ENCODE data around the gene H19. TPM values are rescaled to one million over a fixed set of nuclear protein-coding genes. Genes with fewer than 3 reads are reported as not detected.

H19 gene
- total and polyA plus RNA-seq, 2 donors (not counting 1 experiment from before 2014, with no cell fraction given) = 1.8 to 8.9 TPM

DNA sequence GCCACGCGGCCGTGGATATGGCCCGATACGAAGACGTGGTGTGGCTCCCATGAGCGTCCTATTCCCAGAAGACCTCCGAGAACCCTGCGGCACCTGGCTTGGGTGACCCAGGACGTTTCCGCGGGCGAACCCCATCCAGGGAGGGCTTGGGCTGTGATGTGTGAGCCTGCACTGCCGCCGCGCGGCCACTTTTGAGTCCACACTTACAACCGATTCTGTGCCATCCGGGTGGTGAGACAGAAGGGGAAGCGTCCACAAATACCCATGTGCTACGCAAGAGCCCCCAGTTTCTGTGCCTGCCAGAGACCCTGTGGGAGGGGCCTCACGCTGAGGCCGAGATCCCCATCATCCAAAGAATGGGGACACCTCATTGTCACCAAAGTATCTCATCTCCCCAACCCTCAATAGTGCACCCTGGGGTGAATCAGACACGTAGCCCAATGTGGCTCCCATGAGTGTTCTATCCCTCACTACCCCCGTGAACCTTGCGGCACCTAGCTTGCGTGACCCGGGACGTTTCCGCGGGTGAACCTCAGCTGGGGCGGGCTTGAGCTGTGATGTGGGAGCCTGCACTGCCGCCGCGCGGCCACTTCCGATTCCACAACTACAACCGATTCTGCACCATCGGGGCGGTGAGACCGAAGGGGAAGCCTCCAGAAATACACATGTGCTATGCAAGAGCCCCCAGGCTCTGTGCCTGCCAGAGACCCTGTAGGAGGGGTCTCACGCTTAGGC is 4.6 kb upstream of the H19 start:
- Histone ChIP-seq H3K4me1 (ENCODE audit: control insufficient read depth, extremely low read depth, insufficient read depth, low read length) (no peaks in the 10 kb centered on the region), H3K27me3 (ENCODE audit: control insufficient read depth, insufficient read depth, low read length) (no peaks in the 10 kb centered on the region), H3K36me3 (ENCODE audit: control insufficient read depth, insufficient read depth, low read length) (no peaks in the 10 kb centered on the region), H3K4me3 (replicated peaks in 1 of 4; ENCODE audit: control extremely low read depth in 1 of 4, insufficient read depth in 1 of 4, low read depth in 3 of 4, low read length in 4 of 4) (no peak overlapping the region), H2AFZ (ENCODE audit: low read length) (no peak overlapping the region), H3K9ac (ENCODE audit: insufficient read depth, low read length) (no peak overlapping the region), H4K20me1 (ENCODE audit: control insufficient read depth, extremely low read depth, insufficient read depth, low read length) (no peaks in the 10 kb centered on the region), H3K9me3 (ENCODE audit: control insufficient read depth, insufficient read depth, low read depth, low read length) (no peaks in the 10 kb centered on the region), H3K79me2 (ENCODE audit: control insufficient read depth, insufficient read depth, low read length) (no peaks in the 10 kb centered on the region), H3K27ac (ENCODE audit: insufficient read depth, low read length) (no peak overlapping the region), H3K4me2 (ENCODE audit: extremely low read depth, insufficient read depth, low read length) (no peak overlapping the region)
- DNase-seq (ENCODE audit: low read depth in 2 of 2) = no peak
- TF ChIP-seq CTCF (conservative IDR thresholded peaks at IDR 0.05 in 1 of 2, IDR thresholded peaks at IDR 0.05 in 1 of 2; ENCODE audit: low read depth in 1 of 2, low read length in 2 of 2) = no peak
- TF ChIP-seq EZH2 (IDR thresholded peaks at IDR 0.05; ENCODE audit: low read length, missing control alignments) = no peak

DNA sequence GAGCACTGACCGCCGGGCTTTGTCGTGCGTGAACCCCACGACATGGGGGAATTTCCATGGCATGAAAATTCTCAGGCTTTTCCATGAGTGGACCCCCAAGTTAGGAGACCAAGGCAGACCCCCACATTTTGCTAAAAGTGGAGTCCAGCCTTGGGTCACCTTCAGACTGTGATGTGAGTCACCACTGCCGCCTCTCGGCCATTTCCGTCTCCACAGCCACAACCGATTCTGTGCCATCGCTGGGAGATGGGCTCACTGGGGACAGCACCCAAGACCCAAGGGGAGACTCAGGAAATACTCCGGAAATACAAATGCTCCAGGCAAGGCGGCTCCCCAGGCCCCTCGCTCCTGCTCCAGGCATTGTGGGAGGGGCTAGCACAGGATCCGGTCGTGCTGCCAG is 1.2 kb upstream of the H19 start:
- no peak for DNase-seq (ENCODE audit: low read depth in 2 of 2)
- H3K9me3 ChIP-seq (ENCODE audit: control insufficient read depth, insufficient read depth, low read depth, low read length) = no peaks in the 10 kb centered on the region
- H3K27me3 ChIP-seq (ENCODE audit: control insufficient read depth, insufficient read depth, low read length) = no peaks in the 10 kb centered on the region
- no peak overlapping the region for H3K27ac ChIP-seq (ENCODE audit: insufficient read depth, low read length)
- H3K36me3 ChIP-seq (ENCODE audit: control insufficient read depth, insufficient read depth, low read length) = no peaks in the 10 kb centered on the region
- no peaks in the 10 kb centered on the region for H3K79me2 ChIP-seq (ENCODE audit: control insufficient read depth, insufficient read depth, low read length)
- TF ChIP-seq EZH2 (IDR thresholded peaks at IDR 0.05; ENCODE audit: low read length, missing control alignments) (no peak), CTCF (conservative IDR thresholded peaks at IDR 0.05 in 1 of 2, IDR thresholded peaks at IDR 0.05 in 1 of 2; ENCODE audit: low read depth in 1 of 2, low read length in 2 of 2) (no peak)
- H3K9ac ChIP-seq (ENCODE audit: insufficient read depth, low read length) = no peak overlapping the region
- no peaks in the 10 kb centered on the region for H4K20me1 ChIP-seq (ENCODE audit: control insufficient read depth, extremely low read depth, insufficient read depth, low read length)
- no peaks in the 10 kb centered on the region for H3K4me1 ChIP-seq (ENCODE audit: control insufficient read depth, extremely low read depth, insufficient read depth, low read length)
- H3K4me3 ChIP-seq (replicated peaks in 1 of 4; ENCODE audit: control extremely low read depth in 1 of 4, insufficient read depth in 1 of 4, low read depth in 3 of 4, low read length in 4 of 4) = no peak overlapping the region
- H2AFZ ChIP-seq (ENCODE audit: low read length) = no peak overlapping the region
- no peak overlapping the region for H3K4me2 ChIP-seq (ENCODE audit: extremely low read depth, insufficient read depth, low read length)

DNA sequence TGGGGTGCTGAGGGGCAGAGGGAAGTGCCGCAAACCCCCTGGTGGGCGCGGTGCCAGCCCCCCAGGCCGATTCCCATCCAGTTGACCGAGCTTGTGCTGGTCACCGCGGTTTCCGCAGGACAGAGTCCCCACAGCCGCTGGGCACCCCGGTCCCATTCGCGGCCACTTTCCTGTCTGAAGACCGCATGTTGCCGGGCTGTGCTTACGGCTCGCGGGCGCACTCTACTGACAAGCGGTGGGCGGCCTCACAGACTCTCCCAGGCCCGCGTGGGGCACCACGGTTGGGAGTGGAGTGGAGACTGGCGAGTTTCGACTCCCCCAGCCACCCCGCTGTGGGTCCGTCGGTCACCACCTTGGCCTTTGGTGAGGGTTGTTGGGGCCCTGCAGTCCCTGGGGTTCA is 648 bp upstream of the H19 start:
- Histone ChIP-seq H3K79me2 (ENCODE audit: control insufficient read depth, insufficient read depth, low read length) (no peaks in the 10 kb centered on the region), H3K4me3 (replicated peaks in 1 of 4; ENCODE audit: control extremely low read depth in 1 of 4, insufficient read depth in 1 of 4, low read depth in 3 of 4, low read length in 4 of 4) (no peak overlapping the region), H3K27me3 (ENCODE audit: control insufficient read depth, insufficient read depth, low read length) (no peaks in the 10 kb centered on the region), H2AFZ (ENCODE audit: low read length) (no peak overlapping the region), H4K20me1 (ENCODE audit: control insufficient read depth, extremely low read depth, insufficient read depth, low read length) (no peaks in the 10 kb centered on the region), H3K4me2 (ENCODE audit: extremely low read depth, insufficient read depth, low read length) (no peak overlapping the region), H3K9me3 (ENCODE audit: control insufficient read depth, insufficient read depth, low read depth, low read length) (no peaks in the 10 kb centered on the region), H3K4me1 (ENCODE audit: control insufficient read depth, extremely low read depth, insufficient read depth, low read length) (no peaks in the 10 kb centered on the region), H3K9ac (ENCODE audit: insufficient read depth, low read length) (no peak overlapping the region), H3K36me3 (ENCODE audit: control insufficient read depth, insufficient read depth, low read length) (no peaks in the 10 kb centered on the region), H3K27ac (ENCODE audit: insufficient read depth, low read length) (no peak overlapping the region)
- DNase-seq (ENCODE audit: low read depth in 2 of 2) = no peak
- TF ChIP-seq EZH2 (IDR thresholded peaks at IDR 0.05; ENCODE audit: low read length, missing control alignments) = no peak
- no peak for TF ChIP-seq CTCF (conservative IDR thresholded peaks at IDR 0.05 in 1 of 2, IDR thresholded peaks at IDR 0.05 in 1 of 2; ENCODE audit: low read depth in 1 of 2, low read length in 2 of 2)
